Liver (tissue), 3 donors: ENCODE results near the gene SAYSD1.

Experiments
- RAD21 ChIP-seq, 2 donors: IDR thresholded peaks; 2 replicates each; pipeline ENCODE4 v1.6.1; 2016; ENCODE audit warnings: antibody characterized with exemption in 2 of 2, mild to moderate bottlenecking in 2 of 2
- TAF1 ChIP-seq: conservative IDR thresholded peaks from 2 replicates; pipeline ENCODE4 v1.6.1; 2016; ENCODE audit warnings: antibody characterized with exemption, mild to moderate bottlenecking
- TF ChIP-seq, protein P1 (sequence below): fragments of 150-350 bp; IDR thresholded peaks from 2 replicates; pipeline ENCODE4 v1.5.1; 2017; ENCODE audit warnings: improper control_type of control experiment, low read depth, low read length; ENCODE audit not compliant: missing input control
- TF ChIP-seq, protein P2 (sequence below): IDR thresholded peaks from 2 replicates; pipeline ENCODE4 v1.6.1; 2016; ENCODE audit warnings: antibody characterized with exemption, mild to moderate bottlenecking
- donor health status: healthy.
- donor health status: healthy.

DNA sequence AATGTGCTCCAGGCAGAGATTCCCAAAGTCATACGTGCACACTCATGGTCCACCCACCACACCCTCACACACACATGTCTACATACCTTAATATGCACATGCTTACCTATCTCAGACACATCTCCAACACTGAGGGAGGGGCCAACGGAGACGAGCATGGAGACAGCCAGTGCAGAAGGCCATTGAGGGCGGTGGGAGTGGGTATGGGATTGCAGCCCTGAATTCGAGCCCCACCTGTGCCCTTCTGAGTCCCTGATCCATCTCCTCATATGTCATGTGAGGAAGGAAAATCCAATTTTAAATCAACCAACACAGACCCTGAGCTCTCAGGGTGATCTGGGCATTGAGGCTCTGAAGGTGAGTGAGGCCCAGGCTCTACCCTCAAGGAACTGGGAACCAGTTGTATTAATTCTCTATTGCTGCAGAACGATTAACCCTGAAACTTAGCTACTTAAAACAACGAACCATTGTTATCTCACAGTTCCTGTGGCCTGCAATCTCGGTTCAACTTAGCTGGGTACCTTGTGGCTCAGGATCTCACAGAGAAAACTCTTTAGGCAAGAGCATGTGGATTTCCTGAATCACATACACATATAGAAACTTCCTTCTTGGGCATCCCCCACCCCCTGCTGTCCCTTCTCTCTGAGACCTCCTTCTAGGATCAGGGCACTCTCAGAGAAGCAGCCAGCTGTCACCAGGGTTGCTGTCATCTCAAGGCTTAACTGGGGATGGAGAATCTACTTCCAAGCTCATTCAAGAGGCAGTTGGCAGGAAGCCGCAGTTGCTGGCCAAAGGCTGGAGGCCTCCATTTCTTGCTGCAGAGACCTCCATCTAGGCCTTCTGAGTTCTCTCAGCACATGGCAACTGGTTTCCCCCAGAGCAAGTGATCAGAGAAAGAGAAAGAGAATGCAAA is 38.1 kb downstream of the SAYSD1 start:
- TF ChIP-seq, protein P1, sequence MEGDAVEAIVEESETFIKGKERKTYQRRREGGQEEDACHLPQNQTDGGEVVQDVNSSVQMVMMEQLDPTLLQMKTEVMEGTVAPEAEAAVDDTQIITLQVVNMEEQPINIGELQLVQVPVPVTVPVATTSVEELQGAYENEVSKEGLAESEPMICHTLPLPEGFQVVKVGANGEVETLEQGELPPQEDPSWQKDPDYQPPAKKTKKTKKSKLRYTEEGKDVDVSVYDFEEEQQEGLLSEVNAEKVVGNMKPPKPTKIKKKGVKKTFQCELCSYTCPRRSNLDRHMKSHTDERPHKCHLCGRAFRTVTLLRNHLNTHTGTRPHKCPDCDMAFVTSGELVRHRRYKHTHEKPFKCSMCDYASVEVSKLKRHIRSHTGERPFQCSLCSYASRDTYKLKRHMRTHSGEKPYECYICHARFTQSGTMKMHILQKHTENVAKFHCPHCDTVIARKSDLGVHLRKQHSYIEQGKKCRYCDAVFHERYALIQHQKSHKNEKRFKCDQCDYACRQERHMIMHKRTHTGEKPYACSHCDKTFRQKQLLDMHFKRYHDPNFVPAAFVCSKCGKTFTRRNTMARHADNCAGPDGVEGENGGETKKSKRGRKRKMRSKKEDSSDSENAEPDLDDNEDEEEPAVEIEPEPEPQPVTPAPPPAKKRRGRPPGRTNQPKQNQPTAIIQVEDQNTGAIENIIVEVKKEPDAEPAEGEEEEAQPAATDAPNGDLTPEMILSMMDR: no peak
- TF ChIP-seq, protein P2, sequence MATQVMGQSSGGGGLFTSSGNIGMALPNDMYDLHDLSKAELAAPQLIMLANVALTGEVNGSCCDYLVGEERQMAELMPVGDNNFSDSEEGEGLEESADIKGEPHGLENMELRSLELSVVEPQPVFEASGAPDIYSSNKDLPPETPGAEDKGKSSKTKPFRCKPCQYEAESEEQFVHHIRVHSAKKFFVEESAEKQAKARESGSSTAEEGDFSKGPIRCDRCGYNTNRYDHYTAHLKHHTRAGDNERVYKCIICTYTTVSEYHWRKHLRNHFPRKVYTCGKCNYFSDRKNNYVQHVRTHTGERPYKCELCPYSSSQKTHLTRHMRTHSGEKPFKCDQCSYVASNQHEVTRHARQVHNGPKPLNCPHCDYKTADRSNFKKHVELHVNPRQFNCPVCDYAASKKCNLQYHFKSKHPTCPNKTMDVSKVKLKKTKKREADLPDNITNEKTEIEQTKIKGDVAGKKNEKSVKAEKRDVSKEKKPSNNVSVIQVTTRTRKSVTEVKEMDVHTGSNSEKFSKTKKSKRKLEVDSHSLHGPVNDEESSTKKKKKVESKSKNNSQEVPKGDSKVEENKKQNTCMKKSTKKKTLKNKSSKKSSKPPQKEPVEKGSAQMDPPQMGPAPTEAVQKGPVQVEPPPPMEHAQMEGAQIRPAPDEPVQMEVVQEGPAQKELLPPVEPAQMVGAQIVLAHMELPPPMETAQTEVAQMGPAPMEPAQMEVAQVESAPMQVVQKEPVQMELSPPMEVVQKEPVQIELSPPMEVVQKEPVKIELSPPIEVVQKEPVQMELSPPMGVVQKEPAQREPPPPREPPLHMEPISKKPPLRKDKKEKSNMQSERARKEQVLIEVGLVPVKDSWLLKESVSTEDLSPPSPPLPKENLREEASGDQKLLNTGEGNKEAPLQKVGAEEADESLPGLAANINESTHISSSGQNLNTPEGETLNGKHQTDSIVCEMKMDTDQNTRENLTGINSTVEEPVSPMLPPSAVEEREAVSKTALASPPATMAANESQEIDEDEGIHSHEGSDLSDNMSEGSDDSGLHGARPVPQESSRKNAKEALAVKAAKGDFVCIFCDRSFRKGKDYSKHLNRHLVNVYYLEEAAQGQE: no peak
- TF ChIP-seq TAF1: no peak
- no peak for TF ChIP-seq RAD21 (IDR thresholded peaks at IDR 0.05)
